ENCODE results near the gene TESK1. TPM values are rescaled to one million over a fixed set of nuclear protein-coding genes. Genes with fewer than 3 reads are reported as not detected.
"Not testable (repeated sequence)": the region's sequence is repeated elsewhere in the genome, so short reads cannot be mapped to it uniquely, and the experiment has no call there.

TESK1 gene
- total and polyA plus RNA-seq, 2 donors (not counting 1 experiment from before 2014, with no cell fraction given), result 43.8 to 94.1 TPM

DNA sequence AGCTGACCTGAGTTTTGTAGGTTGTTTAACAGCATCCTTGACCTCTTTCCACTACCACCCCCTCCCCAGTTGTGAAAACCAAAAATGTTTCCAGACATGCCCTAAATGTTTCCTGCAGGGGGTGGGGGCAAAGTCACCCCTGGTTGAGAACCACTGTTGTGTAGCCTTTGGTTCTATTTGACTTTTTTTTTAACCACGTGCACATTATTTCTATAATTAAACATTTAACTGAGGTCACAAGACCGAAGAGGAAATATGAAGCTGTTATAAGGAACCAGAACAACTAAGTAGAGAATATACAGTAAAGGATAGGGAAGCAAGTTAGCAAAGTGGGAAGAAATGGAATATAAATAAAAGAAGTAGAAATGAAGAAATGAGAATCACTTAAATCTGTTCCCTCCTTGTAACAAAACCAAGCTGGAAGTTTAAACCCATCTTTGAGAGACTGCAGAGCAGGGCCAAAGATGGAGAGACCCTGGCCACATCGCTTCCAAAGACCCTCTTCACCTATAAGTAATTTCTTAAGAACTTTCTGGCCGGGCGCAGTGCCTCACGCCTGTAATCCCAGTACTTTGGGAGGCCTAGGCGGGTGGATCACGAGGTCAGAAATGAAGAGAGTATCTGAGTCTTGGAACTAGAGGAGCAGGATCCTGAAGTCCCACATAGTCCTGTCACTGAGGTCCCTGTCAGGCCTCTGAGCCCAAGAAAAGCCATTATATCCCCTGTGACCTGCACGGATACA is 31.2 kb downstream of the TESK1 start:
- H3K27ac ChIP-seq (ENCODE audit: low read length in 2 of 2), result peak overlapping the region; percentile 88 to 95
- intact Hi-C loops (cut with micrococcal nuclease), result loop anchor here (1.0 kb wide), 2 partner anchors 10 to 17 kb away; no protein-coding TSS in a partner anchor
- CTCF ChIA-PET, result interaction anchor here (0.9 to 3.1 kb wide), 8 partner anchors 10 to 96 kb away, joined by 3 to 19 read pairs (median 4); partner anchors contain the start of genes CREB3, SIT1 and TLN1

DNA sequence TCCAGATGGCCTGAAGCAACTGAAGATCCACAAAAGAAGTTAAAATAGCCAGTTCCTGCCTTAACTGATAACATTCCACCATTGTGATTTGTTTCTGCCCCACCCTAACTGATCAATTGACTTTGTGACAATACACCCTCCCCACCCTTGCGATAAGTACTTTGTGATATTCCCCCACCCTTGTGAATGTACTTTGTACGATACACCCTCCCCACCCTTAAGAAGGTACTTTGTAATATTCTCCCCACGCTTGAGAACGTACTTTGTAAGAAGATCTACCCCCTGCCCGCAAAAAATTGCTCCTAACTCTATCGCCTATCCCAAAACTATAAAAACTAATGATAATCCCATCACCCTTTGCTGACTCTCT is 31.8 kb downstream of the TESK1 start:
- CTCF ChIA-PET, result interaction anchor here (0.9 to 3.1 kb wide), 5 partner anchors 9 to 59 kb away, joined by 3 to 19 read pairs (median 11); partner anchors contain the start of gene SIT1
- not testable (repeated sequence) for H3K27me3 ChIP-seq (replicated peaks in 1 of 4; ENCODE audit: control extremely low read depth in 1 of 4, control insufficient read depth in 3 of 4, insufficient read depth in 4 of 4, low read length in 3 of 4); H3K36me3 ChIP-seq (replicated peaks in 1 of 2; ENCODE audit: control extremely low read depth in 1 of 2, control insufficient read depth in 1 of 2, extremely low read depth in 1 of 2, insufficient read depth in 2 of 2, low read length in 1 of 2); H4K20me1 ChIP-seq (ENCODE audit: control insufficient read depth, insufficient read depth, low read length, poor library complexity, severe bottlenecking); DNase-seq; H2AFZ ChIP-seq (ENCODE audit: insufficient read depth, low read depth, low read length, poor library complexity, severe bottlenecking); ATAC-seq (ENCODE audit: low read depth); H3K9me3 ChIP-seq (ENCODE audit: control extremely low read depth in 1 of 3, control insufficient read depth in 2 of 3, insufficient read depth in 1 of 3, low read length in 2 of 3); H3K9me3 Mint-ChIP-seq (ENCODE audit: insufficient read depth); H3K27me3 Mint-ChIP-seq
- H3K4me1 Mint-ChIP-seq, result peaks cover 77% of the 10 kb centered on the region
- H3K4me3 Mint-ChIP-seq, result peak overlapping the region; percentile 68
- intact Hi-C loops (cut with micrococcal nuclease), result loop anchor here (1.0 kb wide), 2 partner anchors 9 to 18 kb away; no protein-coding TSS in a partner anchor
- WGBS (ENCODE audit: insufficient coverage), result 100% methylated on average over 5 of the region's 6 CpGs
- Histone ChIP-seq H3K4me3 (ENCODE audit: control extremely low read depth in 1 of 5, extremely low read depth in 1 of 5, insufficient read depth in 1 of 5, low read depth in 2 of 5, low read length in 4 of 5) (peak overlapping the region in 1 of 5 experiments; percentile 28), H3K27ac (ENCODE audit: low read length in 2 of 2) (peak overlapping the region; percentile 88 to 95), H3K4me1 (ENCODE audit: control insufficient read depth in 2 of 2, insufficient read depth in 2 of 2, low read length in 2 of 2) (peaks cover 79 to 80% of the 10 kb centered on the region in 2 donors), H3K9ac (ENCODE audit: low read length) (peak overlapping the region; percentile 53), H3K4me2 (replicated peaks; ENCODE audit: low read depth, low read length, poor library complexity, severe bottlenecking) (peak overlapping the region; percentile 63), H3K79me2 (ENCODE audit: control insufficient read depth, insufficient read depth, low read length) (peaks cover 24% of the 10 kb centered on the region)
- POLR2A ChIA-PET, result interaction anchor here (1.6 to 2.1 kb wide), 4 partner anchors 9 to 32 kb away, joined by 5 to 17 read pairs (median 8); partner anchors contain the start of gene TESK1
- H3K27ac Mint-ChIP-seq, result peak overlapping the region; percentile 91

More for the DNA sequence above, 31.2 kb downstream of the TESK1 start:
- TF ChIP-seq EZH2 (IDR thresholded peaks at IDR 0.05; ENCODE audit: borderline replicate concordance, insufficient read depth, low read depth, low read length, poor library complexity, severe bottlenecking) (no peak), CTCF (IDR thresholded peaks at IDR 0.05) (no peak)
- peaks cover 73 to 74% of the 10 kb centered on the region in 2 donors for H3K4me1 ChIP-seq (ENCODE audit: control insufficient read depth in 2 of 2, insufficient read depth in 2 of 2, low read length in 2 of 2)
- ATAC-seq (ENCODE audit: low read depth), result peak; percentile 76
- H3K27me3 ChIP-seq (replicated peaks in 1 of 4; ENCODE audit: control extremely low read depth in 1 of 4, control insufficient read depth in 3 of 4, insufficient read depth in 4 of 4, low read length in 3 of 4), result no peaks in the 10 kb centered on the region
- peaks cover 0 to 3% of the 10 kb centered on the region in 2 experiments for H3K36me3 ChIP-seq (replicated peaks in 1 of 2; ENCODE audit: control extremely low read depth in 1 of 2, control insufficient read depth in 1 of 2, extremely low read depth in 1 of 2, insufficient read depth in 2 of 2, low read length in 1 of 2)
- Mint-ChIP-seq H3K4me1 (peaks cover 72% of the 10 kb centered on the region), H3K27me3 (no peaks in the 10 kb centered on the region), H3K27ac (peak overlapping the region; percentile 91), H3K9me3 (ENCODE audit: insufficient read depth) (no peaks in the 10 kb centered on the region), H3K4me3 (peak overlapping the region; percentile 68)
- POLR2A ChIA-PET, result interaction anchor here (0.8 to 2.1 kb wide), 7 partner anchors 10 to 31 kb away, joined by 4 to 17 read pairs (median 5); partner anchors contain the start of genes CCDC107, RMRP and TESK1
- DNase-seq, result peak; percentile 77
- peaks cover 0 to 3% (median 0%) of the 10 kb centered on the region in 3 donors for H3K9me3 ChIP-seq (ENCODE audit: control extremely low read depth in 1 of 3, control insufficient read depth in 2 of 3, insufficient read depth in 1 of 3, low read length in 2 of 3)
- peak overlapping the region; percentile 63 for H3K4me2 ChIP-seq (replicated peaks; ENCODE audit: low read depth, low read length, poor library complexity, severe bottlenecking)
- 85% methylated on average over 3 of the region's 9 CpGs for WGBS (ENCODE audit: insufficient coverage)
- H4K20me1 ChIP-seq (ENCODE audit: control insufficient read depth, insufficient read depth, low read length, poor library complexity, severe bottlenecking), result no peaks in the 10 kb centered on the region
- H2AFZ ChIP-seq (ENCODE audit: insufficient read depth, low read depth, low read length, poor library complexity, severe bottlenecking), result no peak overlapping the region
- peak overlapping the region in 2 of 5 experiments; percentile 5 to 28 for H3K4me3 ChIP-seq (ENCODE audit: control extremely low read depth in 1 of 5, extremely low read depth in 1 of 5, insufficient read depth in 1 of 5, low read depth in 2 of 5, low read length in 4 of 5)
- peaks cover 19% of the 10 kb centered on the region for H3K79me2 ChIP-seq (ENCODE audit: control insufficient read depth, insufficient read depth, low read length)
- H3K9ac ChIP-seq (ENCODE audit: low read length), result peak overlapping the region; percentile 53

DNA sequence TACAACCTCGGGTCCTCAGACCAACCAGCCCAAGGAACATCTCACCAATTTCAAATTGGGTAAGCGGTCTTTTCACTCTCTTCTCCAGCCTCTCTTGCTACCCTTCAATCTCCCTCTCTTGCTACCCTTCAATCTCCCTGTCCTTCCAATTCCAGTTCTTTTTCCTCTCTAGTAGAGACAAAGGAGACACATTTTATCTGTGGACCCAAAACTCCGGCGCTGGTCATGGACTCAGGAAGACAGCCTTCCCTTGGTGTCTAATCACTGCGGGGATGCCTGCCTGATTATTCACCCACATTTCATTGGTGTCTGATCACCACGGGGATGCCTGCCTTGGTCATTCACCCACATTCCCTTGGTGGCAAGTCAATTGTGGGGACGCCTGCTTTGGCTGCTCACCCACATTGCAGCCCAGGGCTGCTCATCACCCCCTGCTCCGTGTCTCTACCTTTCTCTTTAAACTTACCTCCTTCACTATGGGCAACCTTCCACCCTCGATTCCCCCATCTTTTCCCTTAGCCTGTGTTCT is 32.4 kb downstream of the TESK1 start:
- intact Hi-C loops (cut with micrococcal nuclease); H3K4me3 ChIP-seq (ENCODE audit: control extremely low read depth in 1 of 5, extremely low read depth in 1 of 5, insufficient read depth in 1 of 5, low read depth in 2 of 5, low read length in 4 of 5); DNase-seq; H3K9me3 ChIP-seq (ENCODE audit: control extremely low read depth in 1 of 3, control insufficient read depth in 2 of 3, insufficient read depth in 1 of 3, low read length in 2 of 3); H3K9ac ChIP-seq (ENCODE audit: low read length); ATAC-seq (ENCODE audit: low read depth); H2AFZ ChIP-seq (ENCODE audit: insufficient read depth, low read depth, low read length, poor library complexity, severe bottlenecking); H3K27me3 Mint-ChIP-seq; H3K36me3 ChIP-seq (replicated peaks in 1 of 2; ENCODE audit: control extremely low read depth in 1 of 2, control insufficient read depth in 1 of 2, extremely low read depth in 1 of 2, insufficient read depth in 2 of 2, low read length in 1 of 2); H3K27me3 ChIP-seq (replicated peaks in 1 of 4; ENCODE audit: control extremely low read depth in 1 of 4, control insufficient read depth in 3 of 4, insufficient read depth in 4 of 4, low read length in 3 of 4); H3K9me3 Mint-ChIP-seq (ENCODE audit: insufficient read depth); CTCF ChIA-PET; H4K20me1 ChIP-seq (ENCODE audit: control insufficient read depth, insufficient read depth, low read length, poor library complexity, severe bottlenecking): not testable (repeated sequence)
- Mint-ChIP-seq H3K27ac (peak overlapping the region; percentile 91), H3K4me3 (peak overlapping the region; percentile 68), H3K4me1 (peaks cover 84% of the 10 kb centered on the region)
- Histone ChIP-seq H3K27ac (ENCODE audit: low read length in 2 of 2) (peak overlapping the region; percentile 88 to 95), H3K4me1 (ENCODE audit: control insufficient read depth in 2 of 2, insufficient read depth in 2 of 2, low read length in 2 of 2) (peaks cover 84 to 85% of the 10 kb centered on the region in 2 donors), H3K4me2 (replicated peaks; ENCODE audit: low read depth, low read length, poor library complexity, severe bottlenecking) (peak overlapping the region; percentile 19), H3K79me2 (ENCODE audit: control insufficient read depth, insufficient read depth, low read length) (peaks cover 30% of the 10 kb centered on the region)
- WGBS (ENCODE audit: insufficient coverage), result 95% methylated on average over 8 of the region's 9 CpGs
- POLR2A ChIA-PET, result interaction anchor here (1.1 kb wide), 1 partner anchor 10 kb away, joined by 5 read pairs; no protein-coding TSS in a partner anchor

All from B cell (primary cell).